ENCODE results near the gene CACNA1B.

- no peak for TF ChIP-seq CTCF (IDR thresholded peaks at IDR 0.05)
- no peak for TF ChIP-seq POLR2A (IDR thresholded peaks at IDR 0.05)
These were observed 108.9 kb downstream of the CACNA1B start for GRCh38 chr9:137986268-137987099.

All from gastroesophageal sphincter (tissue), 3 donors.